ENCODE data around the gene ADAM23.

The ADAM23 gene

DNA sequence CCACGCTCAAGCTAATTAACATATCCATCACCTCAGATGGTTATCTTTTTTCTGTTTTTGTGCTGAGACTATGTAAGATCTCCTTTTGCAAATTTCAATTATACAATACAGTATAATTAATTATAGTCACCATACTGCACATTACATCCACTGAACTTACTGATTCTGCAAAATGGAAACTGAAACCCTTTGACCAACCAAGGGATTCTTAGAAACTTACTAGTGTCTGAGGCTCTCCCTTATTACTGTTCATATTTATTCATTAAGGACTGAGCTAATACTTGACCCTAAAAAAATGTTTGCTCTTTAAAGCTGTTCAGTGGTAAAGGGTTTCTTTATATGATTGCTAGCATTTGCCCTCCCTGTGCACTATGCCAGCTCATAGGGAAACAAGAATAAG, 50.7 kb downstream of the ADAM23 start:
- in situ Hi-C loops (cut with MboI; ENCODE audit: low sequenced_read_pairs), result no loop called here

DNA sequence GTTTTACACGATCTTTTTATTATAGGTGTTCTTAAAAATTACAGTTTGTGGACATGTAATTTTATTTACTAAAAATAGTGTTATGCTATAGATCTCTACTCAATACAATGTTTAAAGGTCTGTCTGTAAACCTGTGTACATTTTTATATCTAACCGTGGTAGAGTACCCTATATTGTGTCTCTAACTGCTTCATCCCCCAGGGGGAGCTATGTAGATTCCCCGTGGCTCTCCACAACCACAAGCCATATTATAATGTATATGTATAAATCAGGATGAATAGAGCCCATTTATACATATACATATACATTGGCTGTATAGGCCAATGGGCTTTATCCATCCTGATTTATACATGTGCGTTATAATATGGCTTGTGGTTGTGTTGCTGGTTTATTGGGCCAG, 59.4 kb downstream of the ADAM23 start:
- in situ Hi-C loops (cut with MboI; ENCODE audit: low sequenced_read_pairs), result no loop called here

DNA sequence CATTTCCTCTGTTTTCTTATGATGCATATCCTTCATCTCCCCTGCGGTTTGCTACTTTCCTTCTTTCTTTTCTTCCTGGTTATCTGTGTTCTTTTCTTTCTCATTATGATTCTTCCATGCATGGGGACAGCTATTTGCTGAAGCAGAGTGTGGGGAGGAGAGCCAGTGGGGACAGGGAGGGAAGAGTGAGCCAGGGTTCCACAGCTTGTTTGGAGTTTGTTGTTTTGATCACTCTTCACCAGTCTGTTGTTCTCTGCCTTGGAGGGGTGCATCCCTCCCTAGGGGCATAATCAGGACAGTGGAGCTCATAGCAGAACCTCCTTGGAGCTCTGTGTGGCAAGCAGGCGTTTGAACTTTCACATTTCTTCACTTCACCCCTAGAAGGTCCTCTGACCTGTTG, 68.0 kb downstream of the ADAM23 start:
- in situ Hi-C loops (cut with MboI; ENCODE audit: low sequenced_read_pairs), result no loop called here

DNA sequence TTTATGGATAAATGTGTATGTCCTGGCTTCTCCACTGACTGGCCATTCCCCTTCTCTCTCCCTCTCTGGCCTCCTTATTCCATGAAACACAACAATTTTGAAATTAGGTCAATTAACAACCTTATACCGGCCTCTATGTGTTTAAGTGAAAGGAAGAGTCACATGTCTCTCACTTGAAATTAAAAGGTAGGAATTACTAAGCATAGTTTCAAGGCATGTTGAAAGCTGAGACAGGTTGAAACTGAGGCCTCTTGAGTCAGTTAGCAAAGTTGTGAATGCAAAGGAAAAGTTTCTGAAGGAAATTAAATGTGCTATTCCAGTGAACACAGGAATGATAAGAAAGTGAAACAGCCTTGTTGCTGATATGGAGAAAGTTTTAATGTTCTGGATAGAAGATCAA, 69.7 kb downstream of the ADAM23 start:
- in situ Hi-C loops (cut with MboI; ENCODE audit: low sequenced_read_pairs), result no loop called here

DNA sequence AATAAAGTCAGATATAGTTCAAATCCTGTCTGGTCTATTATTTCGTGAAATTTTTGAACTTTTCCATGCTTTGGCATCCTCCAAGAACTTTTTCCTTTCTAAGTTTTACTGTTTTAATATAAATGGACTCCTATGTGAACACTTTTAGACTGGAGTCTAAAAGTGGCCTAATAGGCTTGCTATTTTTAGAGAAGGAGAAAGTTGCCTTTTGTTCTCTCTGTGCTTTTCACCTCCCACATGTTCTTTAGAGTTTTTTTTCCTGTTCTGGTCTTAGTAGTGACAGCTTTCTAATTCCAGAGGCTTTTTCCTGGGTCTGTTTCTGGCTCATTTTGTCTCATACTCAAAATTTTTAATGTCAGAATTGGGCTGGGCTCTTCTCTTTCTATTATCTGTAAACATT, 72.2 kb downstream of the ADAM23 start:
- in situ Hi-C loops (cut with MboI; ENCODE audit: low sequenced_read_pairs), result no loop called here

DNA sequence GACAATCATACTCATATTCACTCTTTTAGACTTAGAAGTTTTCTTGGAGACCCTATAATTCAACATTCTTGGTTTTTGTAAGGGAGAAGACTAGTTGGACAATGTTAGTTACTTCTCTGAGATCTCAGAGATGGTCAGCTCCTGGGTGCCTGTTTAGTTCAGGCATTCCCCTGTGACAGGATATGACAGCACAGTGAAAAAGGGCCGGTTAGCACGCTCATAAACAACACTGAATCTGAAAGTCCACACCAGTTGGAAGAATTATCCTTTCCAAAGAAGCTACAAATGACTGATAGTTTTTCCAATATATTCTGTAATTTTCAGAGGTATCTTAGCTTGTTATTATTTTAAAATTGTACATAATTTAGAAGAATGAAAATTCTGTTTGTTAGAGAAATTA, 75.7 kb downstream of the ADAM23 start:
- in situ Hi-C loops (cut with MboI; ENCODE audit: low sequenced_read_pairs), result no loop called here

DNA sequence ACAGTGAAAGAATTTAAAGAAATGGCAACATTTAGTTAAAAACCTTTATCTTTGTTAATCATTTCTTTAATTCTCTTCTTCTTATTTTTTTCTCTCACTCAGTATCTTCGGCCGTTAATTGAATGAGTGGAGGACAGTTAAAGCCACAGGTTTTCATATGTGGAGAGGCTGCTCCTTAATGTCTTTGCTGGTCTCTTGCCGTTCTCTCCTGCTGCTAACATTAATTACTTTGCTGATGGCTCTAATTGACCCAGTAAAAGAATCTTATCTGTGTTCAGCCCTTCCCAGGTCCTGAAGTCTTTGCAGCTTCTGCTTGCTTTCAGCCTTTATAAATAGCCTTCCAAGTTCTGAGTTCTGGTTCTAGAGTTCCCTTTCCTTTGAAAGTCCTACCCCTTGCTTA, 77.1 kb downstream of the ADAM23 start:
- in situ Hi-C loops (cut with MboI; ENCODE audit: low sequenced_read_pairs), result no loop called here

DNA sequence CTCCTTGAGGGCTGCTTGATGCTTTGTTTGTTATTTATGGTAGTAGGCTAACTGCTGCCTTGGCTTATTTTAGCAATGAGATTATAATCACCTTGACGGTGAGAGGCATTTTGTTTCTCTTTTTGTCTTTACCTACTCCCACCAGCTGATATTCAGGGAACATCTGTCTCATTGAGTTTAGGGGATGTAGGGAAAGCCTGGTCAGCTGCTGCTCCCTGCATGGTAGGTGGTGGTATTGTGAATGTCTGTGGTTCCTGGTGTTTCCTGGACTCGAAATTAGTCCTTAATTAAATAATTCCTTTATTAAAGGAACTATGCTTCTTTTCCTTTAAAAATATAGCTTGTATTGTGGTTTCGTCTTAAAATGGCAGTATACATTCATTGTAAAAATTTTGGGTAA, 77.8 kb downstream of the ADAM23 start:
- in situ Hi-C loops (cut with MboI; ENCODE audit: low sequenced_read_pairs), result no loop called here

DNA sequence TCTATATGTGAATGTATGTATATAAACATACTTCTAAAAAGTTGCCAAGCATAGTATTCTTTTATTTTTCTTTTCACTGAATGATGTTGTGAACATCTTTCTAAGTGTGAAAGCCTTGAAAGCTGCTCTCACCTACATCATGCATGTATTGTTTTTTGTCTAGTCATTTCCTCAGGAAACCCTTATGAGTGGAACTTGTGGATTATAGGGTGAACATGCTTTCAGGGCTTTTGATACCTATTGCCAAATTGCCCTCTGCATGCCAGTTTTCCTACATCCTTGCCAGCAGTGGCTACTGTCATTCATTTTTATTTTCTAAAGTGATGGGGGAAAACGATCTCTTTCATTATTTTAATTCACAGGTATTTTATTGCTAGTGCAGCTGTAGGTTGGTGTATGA, 78.3 kb downstream of the ADAM23 start:
- in situ Hi-C loops (cut with MboI; ENCODE audit: low sequenced_read_pairs), result no loop called here

DNA sequence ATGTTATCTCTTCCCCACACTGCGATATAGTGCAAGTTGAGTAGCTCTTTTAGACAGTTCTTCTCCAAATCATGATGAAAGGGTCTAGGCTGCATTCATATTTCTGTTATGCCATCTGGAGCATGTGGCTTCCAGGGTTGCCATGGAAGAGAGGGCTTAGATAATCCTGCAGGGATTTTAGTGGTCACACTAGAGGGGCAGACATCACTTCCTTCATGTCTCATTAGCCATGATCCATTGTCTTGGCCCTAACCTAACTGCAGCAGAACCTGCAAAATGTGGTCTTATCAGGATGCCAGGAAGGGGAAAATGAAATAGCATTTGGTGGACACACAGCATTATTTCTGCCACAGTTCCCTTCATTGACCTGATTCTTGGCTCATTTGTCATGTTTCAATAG, 83.1 kb downstream of the ADAM23 start:
- in situ Hi-C loops (cut with MboI; ENCODE audit: low sequenced_read_pairs), result no loop called here

DNA sequence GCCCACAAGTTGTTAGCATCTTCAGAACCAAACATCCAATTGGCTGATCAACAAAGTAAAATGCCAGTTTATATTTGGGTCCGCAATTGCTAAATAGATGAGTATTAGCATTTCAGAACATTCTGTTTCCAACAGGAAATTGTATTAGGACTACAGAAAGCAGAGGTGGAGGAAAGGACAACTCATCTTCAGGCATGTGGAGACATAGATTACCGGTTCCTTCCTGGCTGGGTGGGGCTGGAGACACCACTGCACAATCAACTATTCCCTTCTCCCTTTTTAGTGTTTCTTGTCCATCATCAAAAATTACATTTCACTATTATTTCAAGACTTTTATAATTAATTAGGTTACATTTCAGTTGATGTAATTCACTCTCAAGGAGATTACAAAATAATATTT, 83.8 kb downstream of the ADAM23 start:
- in situ Hi-C loops (cut with MboI; ENCODE audit: low sequenced_read_pairs), result no loop called here

DNA sequence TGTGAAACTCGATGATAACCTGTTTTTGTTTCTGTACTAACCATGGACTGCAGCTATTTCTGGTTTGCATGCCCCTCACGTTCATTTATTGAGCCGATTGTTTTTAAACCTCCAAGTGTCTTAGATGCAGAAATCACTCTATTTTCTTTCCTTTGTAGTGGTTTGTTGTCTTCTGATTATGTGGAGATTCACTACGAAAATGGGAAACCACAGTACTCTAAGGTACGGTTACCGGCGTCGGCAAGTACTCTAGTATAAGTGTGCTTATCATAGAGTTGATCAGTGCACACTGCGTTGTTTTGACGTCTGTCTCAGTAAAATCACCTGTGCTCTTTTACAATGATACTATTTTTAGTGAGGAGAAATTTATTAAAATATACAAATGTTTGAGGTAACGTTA, 87.4 kb downstream of the ADAM23 start:
- in situ Hi-C loops (cut with MboI; ENCODE audit: low sequenced_read_pairs), result no loop called here

DNA sequence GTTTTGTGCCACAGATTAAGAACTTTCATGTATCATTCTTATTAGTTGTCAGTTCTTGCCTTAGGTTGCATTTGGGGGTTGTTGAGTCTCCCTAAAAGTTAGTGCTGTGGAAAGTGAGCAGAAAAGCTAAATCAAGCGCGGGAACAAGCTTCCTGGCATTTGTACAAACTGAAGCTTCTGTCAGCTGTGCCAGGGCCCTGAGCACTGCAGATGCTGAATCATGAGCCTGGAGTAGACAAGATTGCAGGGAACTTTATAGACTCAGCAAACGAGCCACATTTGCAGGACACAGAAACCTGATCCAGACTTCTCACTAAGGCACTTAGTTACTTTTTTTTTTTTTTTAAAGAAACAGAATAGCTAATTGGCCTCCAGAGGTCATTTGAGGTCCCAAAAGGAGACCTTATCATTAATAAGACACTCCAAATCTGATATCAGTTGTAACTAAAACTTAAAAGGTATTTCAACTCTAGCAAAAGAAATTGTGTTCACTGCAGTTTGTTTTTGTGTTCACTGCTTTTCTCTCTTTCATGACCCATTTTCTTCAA, 88.7 kb downstream of the ADAM23 start:
- in situ Hi-C loops (cut with MboI; ENCODE audit: low sequenced_read_pairs), result no loop called here

DNA sequence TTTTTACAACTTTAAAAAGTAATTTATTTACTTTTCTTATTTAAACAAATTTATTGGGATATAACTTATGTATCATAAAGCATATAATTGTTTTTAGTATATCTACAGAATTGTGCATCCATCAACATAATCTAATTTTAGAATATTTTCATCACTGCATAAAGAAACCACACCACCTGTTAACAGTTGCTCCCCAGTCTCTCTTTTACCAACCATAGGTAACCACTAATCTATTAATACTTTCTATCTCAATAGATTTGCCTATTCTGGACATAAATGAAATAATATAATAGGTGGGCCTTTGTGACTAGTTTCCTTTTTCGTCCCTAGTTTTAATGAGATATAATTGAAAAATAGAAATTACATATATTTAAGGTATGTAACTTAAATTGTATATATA, 90.6 kb downstream of the ADAM23 start:
- in situ Hi-C loops (cut with MboI; ENCODE audit: low sequenced_read_pairs), result no loop called here

DNA sequence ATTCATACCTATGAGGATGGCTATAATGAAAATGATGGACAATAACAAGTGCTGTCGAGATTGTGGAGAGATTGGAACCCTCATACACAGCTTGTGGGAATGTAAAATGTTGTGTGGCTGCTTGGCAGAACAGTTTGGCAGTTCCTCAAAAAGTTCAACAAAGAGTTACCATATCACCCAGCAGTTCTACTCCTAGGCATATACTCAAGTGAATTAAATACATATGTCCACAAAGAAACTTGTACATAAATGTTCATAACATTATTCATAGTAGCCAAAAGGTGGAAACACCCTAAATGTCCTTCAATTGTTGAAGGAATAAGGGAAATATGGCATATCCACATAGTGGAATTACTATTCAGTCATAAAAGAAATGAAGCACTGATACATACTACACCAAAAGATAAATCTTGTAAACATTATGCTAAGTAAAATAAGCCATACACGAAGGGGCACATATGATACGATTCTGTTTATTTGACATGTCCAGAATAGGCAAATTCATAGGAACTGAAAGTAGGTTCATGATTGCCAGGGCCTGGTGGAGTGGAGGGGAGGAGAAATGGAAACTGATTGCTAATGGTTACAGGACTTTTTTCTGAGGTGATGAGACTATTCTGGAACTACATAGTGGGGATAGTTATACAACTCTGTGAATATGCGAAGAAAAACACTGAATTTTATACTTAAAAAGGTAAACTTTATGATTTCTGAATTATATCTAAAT, 92.1 kb downstream of the ADAM23 start:
- in situ Hi-C loops (cut with MboI; ENCODE audit: low sequenced_read_pairs), result no loop called here

DNA sequence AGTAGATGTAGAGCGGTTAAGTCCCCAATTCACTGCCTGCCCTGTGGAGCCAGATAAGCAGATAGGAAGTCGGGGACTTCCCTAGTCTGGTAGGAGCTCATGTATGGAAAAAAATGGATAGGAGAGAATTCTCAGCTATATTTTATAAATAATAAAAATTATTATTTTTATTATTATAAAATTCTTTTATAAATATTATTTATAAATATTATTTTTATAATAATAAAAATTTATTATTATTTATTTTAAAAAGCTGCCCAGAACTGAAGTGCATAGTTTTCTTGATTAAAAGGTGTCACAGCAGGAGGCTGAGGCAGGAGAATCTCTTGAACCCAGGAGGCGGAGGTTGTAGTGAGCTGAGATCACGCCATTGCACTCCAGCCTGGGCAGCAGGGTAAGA, 97.4 kb downstream of the ADAM23 start:
- in situ Hi-C loops (cut with MboI; ENCODE audit: low sequenced_read_pairs), result no loop called here

DNA sequence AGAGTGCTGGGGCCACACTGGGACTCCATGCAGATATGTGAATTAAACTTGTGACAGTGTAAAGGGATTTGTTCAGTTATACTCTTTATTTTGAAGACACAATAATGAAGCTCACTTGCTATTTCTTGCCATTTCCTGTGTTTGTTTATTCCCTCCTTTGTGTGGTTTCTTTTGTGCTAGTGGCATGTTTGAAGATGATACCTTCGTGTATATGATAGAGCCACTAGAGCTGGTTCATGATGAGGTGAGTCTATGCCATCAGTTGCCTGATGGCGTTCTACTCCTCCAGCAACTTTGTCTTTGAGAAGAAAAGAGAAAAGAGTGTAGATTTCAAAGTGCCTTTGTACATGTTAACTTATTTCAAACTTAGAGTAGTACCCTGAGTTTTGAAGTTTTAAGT, 99.7 kb downstream of the ADAM23 start:
- in situ Hi-C loops (cut with MboI; ENCODE audit: low sequenced_read_pairs), result no loop called here

DNA sequence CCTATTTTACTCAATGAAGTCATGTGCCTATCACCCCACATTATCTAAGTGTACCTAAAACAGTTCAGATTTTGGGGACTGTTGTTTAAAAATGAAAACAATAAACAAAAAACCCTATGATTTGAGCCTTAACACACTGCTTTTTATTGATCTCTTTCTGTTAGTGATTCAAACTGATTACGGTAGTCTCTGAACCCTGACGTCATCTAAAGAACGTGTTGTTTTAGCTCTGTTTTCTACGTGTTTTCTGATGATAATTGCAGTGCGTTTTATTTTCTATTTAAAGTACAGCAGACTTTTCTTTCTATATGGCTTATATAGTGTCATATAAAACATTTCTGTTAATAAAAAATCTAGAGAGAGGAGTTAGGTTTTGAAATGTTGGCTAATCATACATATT, 105.1 kb downstream of the ADAM23 start:
- in situ Hi-C loops (cut with MboI; ENCODE audit: low sequenced_read_pairs), result no loop called here

DNA sequence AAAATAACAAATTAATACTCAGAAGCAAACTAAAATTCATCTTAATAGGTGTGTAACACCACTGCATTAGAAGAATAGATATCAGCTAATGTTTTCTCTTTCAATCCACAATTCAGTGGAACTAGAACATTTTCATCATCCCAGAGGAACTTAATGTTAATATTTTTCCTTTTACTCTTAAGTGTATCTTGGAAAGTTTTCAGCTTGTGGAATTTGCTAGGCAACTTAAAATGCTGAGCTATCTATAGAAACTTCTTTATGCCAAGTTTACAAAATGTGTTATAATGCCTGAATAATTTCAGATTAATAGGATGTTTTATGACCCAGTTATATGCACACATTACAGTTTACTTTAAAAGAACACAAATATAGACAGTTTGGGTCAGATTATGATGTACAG, 112.4 kb downstream of the ADAM23 start:
- in situ Hi-C loops (cut with MboI; ENCODE audit: low sequenced_read_pairs), result no loop called here

DNA sequence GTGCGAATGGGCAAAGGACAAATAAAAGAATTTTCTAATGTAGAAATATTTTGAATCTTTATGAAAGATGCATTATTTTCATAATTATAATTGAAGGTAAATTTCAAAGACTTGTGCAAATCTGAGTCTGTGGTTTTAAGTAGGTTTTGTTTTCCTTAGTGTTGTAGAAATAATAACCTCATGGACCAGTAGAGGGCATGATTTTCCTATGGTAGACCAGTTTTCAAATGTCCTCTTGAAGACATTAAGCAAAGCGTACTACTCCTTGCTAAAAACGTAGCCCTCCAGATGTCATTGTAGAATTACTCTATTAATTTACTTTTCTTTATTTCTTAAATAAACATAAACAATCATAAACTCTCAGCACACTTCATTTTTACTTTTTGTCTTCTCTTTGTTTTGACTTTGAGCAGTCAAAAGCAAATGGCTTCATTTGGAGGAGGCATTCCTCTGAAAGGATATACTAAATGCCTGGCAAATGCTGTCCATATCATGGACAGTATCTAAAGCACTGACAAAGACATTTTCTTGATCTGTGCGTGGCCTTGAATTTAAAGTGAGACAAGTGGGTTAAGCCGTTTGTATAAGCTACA, 113.1 kb downstream of the ADAM23 start:
- in situ Hi-C loops (cut with MboI; ENCODE audit: low sequenced_read_pairs), result no loop called here

DNA sequence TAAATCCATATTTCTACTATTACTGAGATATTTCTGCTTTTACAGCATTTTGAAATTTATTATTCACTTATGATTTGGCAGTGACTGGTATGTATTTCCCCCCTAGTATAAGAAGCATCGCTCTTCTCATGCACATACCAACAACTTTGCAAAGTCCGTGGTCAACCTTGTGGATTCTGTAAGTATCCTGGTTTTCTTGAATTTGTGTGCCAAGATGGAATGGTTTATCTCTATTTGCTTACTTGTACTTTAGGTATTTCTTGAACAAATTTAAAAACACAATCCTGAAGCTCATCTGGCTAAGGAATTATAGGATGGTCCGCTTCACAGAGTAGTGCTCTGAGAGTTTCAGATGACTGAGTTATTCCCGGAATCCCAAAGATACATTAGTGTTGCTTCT, 114.0 kb downstream of the ADAM23 start:
- in situ Hi-C loops (cut with MboI; ENCODE audit: low sequenced_read_pairs), result no loop called here

DNA sequence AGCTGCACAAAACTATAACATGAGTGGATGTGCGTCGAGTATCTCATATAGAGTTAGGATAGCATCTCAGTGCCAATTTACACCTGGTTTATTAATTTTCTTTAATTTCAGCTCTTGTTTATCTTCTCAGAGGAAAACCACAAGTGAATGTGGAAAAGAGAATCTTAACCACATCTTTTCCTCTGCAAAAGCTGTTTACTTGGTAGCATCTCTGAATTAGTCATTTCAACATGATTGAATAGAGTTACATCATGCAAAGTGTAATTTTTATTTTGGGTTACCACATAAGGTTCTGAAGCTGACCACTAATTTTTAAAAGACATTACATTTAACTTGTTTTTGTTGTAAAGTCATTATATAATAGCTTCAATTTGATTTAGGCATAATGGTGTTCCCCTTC, 115.2 kb downstream of the ADAM23 start:
- in situ Hi-C loops (cut with MboI; ENCODE audit: low sequenced_read_pairs), result no loop called here

DNA sequence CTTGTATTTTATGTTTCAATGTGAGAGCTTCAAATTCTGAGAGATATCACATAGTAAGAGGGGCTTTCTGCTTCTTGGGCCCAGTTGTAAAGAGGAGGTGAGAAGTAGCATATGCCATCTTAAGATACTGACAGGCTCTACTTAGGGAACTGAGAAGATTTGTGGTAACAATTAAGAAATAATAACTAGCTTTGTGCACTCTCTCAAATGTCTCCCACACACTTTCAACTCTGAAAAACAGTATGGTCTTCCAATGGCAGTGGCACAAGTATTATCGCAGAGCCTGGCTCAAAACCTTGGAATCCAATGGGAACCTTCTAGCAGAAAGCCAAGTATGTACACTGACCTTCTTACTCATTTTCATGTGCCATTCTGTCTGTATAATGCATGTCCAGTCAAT, 118.6 kb downstream of the ADAM23 start:
- in situ Hi-C loops (cut with MboI; ENCODE audit: low sequenced_read_pairs), result no loop called here

All from HL-60/S4 treated with retinoic acid at 250 ng/mL for 4 days and 3 days (cell line).